IPS-18c (cell line): ENCODE measurements around the gene DRD4.

Experiments
- H3K4me3 ChIP-seq: 2 replicates; pipeline ENCODE4 v1.7.0; 2013; ENCODE audit warnings: low read depth, mild to moderate bottlenecking, low read length, moderate library complexity; ENCODE audit not compliant: insufficient read depth
- H3K9me3 ChIP-seq: one replicate; pipeline ENCODE4 v1.6.1; 2013; ENCODE audit warnings: mild to moderate bottlenecking, low read length, moderate library complexity; ENCODE audit not compliant: control insufficient read depth, insufficient read depth

Gene DRD4

GRCh38 chr11:636511-637332 lies at the start of gene DRD4:
Gene DRD4, plus strand, starts transcription at chr11:637269. Its CDS starts 36 bp downstream, at chr11:637305.
- Histone ChIP-seq H3K4me3 (peak within 1 kb of the TSS; percentile 50), H3K9me3 (no peaks in the 10 kb centered on the region)

- H3K9me3 ChIP-seq = no peaks in the 10 kb centered on the region
- H3K4me3 ChIP-seq = no peak overlapping the region
Observed at GRCh38 chr11:587546-587945, 49.5 kb upstream of the DRD4 start.

GRCh38 chr11:587978-588380 lies 49.1 kb upstream of the DRD4 start:
- H3K9me3 ChIP-seq = no peaks in the 10 kb centered on the region
- no peak overlapping the region for H3K4me3 ChIP-seq

- Histone ChIP-seq H3K4me3 (no peak overlapping the region), H3K9me3 (no peaks in the 10 kb centered on the region)
Observed at GRCh38 chr11:589798-590197, 47.3 kb upstream of the DRD4 start.

GRCh38 chr11:590997-591396 lies 46.1 kb upstream of the DRD4 start:
- Histone ChIP-seq H3K9me3 (no peaks in the 10 kb centered on the region), H3K4me3 (no peak overlapping the region)

GRCh38 chr11:592501-592900 lies 44.6 kb upstream of the DRD4 start:
- Histone ChIP-seq H3K9me3 (no peaks in the 10 kb centered on the region), H3K4me3 (no peak overlapping the region)

GRCh38 chr11:592918-593317 lies 44.2 kb upstream of the DRD4 start:
- Histone ChIP-seq H3K9me3 (no peaks in the 10 kb centered on the region), H3K4me3 (no peak overlapping the region)

GRCh38 chr11:593347-593746 lies 43.7 kb upstream of the DRD4 start:
- Histone ChIP-seq H3K9me3 (no peaks in the 10 kb centered on the region), H3K4me3 (no peak overlapping the region)

GRCh38 chr11:595400-595799 lies 41.7 kb upstream of the DRD4 start:
- H3K9me3 ChIP-seq = no peaks in the 10 kb centered on the region

GRCh38 chr11:596374-596773 lies 40.7 kb upstream of the DRD4 start:
- no peak overlapping the region for H3K4me3 ChIP-seq
- no peaks in the 10 kb centered on the region for H3K9me3 ChIP-seq

More at GRCh38 chr11:595400-595799, 41.7 kb upstream of the DRD4 start:
- no peak overlapping the region for H3K4me3 ChIP-seq

- no peak overlapping the region for H3K4me3 ChIP-seq
- no peaks in the 10 kb centered on the region for H3K9me3 ChIP-seq
Observed at GRCh38 chr11:597166-597725, 39.8 kb upstream of the DRD4 start.

GRCh38 chr11:598005-598680 lies 38.9 kb upstream of the DRD4 start:
- Histone ChIP-seq H3K9me3 (no peaks in the 10 kb centered on the region), H3K4me3 (no peak overlapping the region)

GRCh38 chr11:601573-602245 lies 35.4 kb upstream of the DRD4 start:
- Histone ChIP-seq H3K4me3 (no peak overlapping the region), H3K9me3 (no peaks in the 10 kb centered on the region)

- no peak overlapping the region for H3K4me3 ChIP-seq
- H3K9me3 ChIP-seq = no peaks in the 10 kb centered on the region
Observed at GRCh38 chr11:603154-603553, 33.9 kb upstream of the DRD4 start.

- no peak overlapping the region for H3K4me3 ChIP-seq
- no peaks in the 10 kb centered on the region for H3K9me3 ChIP-seq
Observed at GRCh38 chr11:605286-606129, 31.6 kb upstream of the DRD4 start.

GRCh38 chr11:606245-606644 lies 30.8 kb upstream of the DRD4 start:
- Histone ChIP-seq H3K4me3 (no peak overlapping the region), H3K9me3 (no peaks in the 10 kb centered on the region)
